Heart left ventricle (tissue), 16 donors: Measurements from ENCODE around the gene ZNF579. TPM values are rescaled to one million over a fixed set of nuclear protein-coding genes. Genes with fewer than 3 reads are reported as not detected.
"Not testable (repeated sequence)": the region's sequence is repeated elsewhere in the genome, so short reads cannot be mapped to it uniquely, and the experiment has no call there.

Source experiments
- ATAC-seq, 4 donors: fragments of 200-7000 bp; cut with Tn5 transposase; one replicate each; pipeline ENCODE4 v1.9.1; 2020 to 2022; ENCODE audit warnings: moderate library complexity in 4 of 4, mild to moderate bottlenecking in 3 of 4, moderate number of reproducible peaks in 1 of 4
- DNase-seq, 5 donors: peaks; one replicate each; pipeline ENCODE4 v3.0.0-alpha.2; 2020
- H3K27ac ChIP-seq, 12 donors: fragments of 200-600 bp; sonication (generic) in 4 of 12; one replicate each; pipeline versions ENCODE4 v1.5.0 to v1.8.0; 2016 to 2022; ENCODE audit warnings: mild to moderate bottlenecking in 2 of 12
- H3K27me3 ChIP-seq, 9 donors: fragments of 200-600 bp; sonication (generic) in 2 of 9; one replicate each; pipeline versions ENCODE4 v1.5.1 to v1.8.0; 2016 to 2022; ENCODE audit warnings: mild to moderate bottlenecking in 3 of 9
- H3K36me3 ChIP-seq, 9 donors: fragments of 200-600 bp; sonication (generic) in 2 of 9; one replicate each; pipeline versions ENCODE4 v1.5.0 to v1.8.0; 2018 to 2022; ENCODE audit warnings: mild to moderate bottlenecking in 2 of 9
- H3K4me1 ChIP-seq, 12 donors: fragments of 200-600 bp; sonication (generic) in 4 of 12; one replicate each; pipeline versions ENCODE4 v1.5.0 to v1.8.0; 2016 to 2022; ENCODE audit warnings: mild to moderate bottlenecking in 3 of 12
- H3K4me3 ChIP-seq, 12 donors: fragments of 200-600 bp; sonication (generic) in 4 of 12; one replicate each; pipeline versions ENCODE4 v1.5.0 to v1.8.0; 2017 to 2022; ENCODE audit warnings: mild to moderate bottlenecking in 9 of 12, moderate library complexity in 4 of 12
- H3K9me3 ChIP-seq, 12 donors: fragments of 200-600 bp; sonication (generic) in 4 of 12; one replicate each; pipeline versions ENCODE4 v1.5.0 to v1.8.0; 2016 to 2022; ENCODE audit warnings: mild to moderate bottlenecking in 1 of 12
- CTCF ChIP-seq, 12 donors: fragments of 200-600 bp; sonication (generic) in 4 of 12; IDR thresholded peaks; one replicate each; pipeline versions ENCODE4 v1.5.0 to v1.8.0; 2018 to 2022; ENCODE audit warnings: antibody characterized with exemption in 12 of 12, mild to moderate bottlenecking in 5 of 12
- POLR2A ChIP-seq, 2 donors: fragments of 450-650 bp; IDR thresholded peaks; one replicate each; pipeline ENCODE4 v1.6.1; 2017; ENCODE audit warnings: antibody characterized with exemption in 2 of 2, mild to moderate bottlenecking in 2 of 2, moderate library complexity in 2 of 2
- WGBS, 4 donors: extraction: QIAGEN DNeasy Blood & Tissue Kit in 2 of 4; methylation state at CpG; one replicate each; pipeline versions ENCODE4 v1.1.5 to v1.1.7; 2013 to 2018; 5-methylcytosine and 5-hydroxymethylcytosine counted together
- intact Hi-C, 10 donors: fragments of 100-400 bp; cut with DNase I; formaldehyde crosslinking; loops; one replicate each; pipeline versions ENCODE4 v1.11.1 to v1.14.2; 2022
- polyA plus RNA-seq, 2 donors: library from polyadenylated mRNA; stranded (reverse); fragments of 200-250 nt; gene quantifications; one replicate each; pipeline ENCODE4 v1.2.3, GENCODE V29; 2013
- total RNA-seq, 9 donors: library from RNA; depleted of rRNA in 2 of 9; stranded (reverse); fragments of >200 nt in 2 of 9; fragmentation: NEBNext Ultra II Directional in 3 of 9; extraction: Animal tissue kit (Norgen Biotek cat#: 25700) in 3 of 9; gene quantifications; one replicate each; pipeline versions ENCODE4 v1.1.0 to v1.2.4, GENCODE V29; 2016 to 2023
- donor health status: ischemic (EF 13 %, LVEDD 7.1; RV severe dilation, severe dysfunction).
- donor health status: healthy with polysubstance abuse.
- donor health status: DM: no; HTN: yes; CAD: no.
- donor health status: DM: no; HTN: no; CAD: no.
- donor health status: ischemic (EF 25% LVEDD 6.9; RV normal size, moderate dysfunction).
- donor health status: ischemic (EF 25% LVEDD 5.7; RV mildly dilated, moderate dysfunction).
- donor health status: healthy.
- donor health status: DM: yes; HTN: yes; CAD: no.
- donor health status: ischemic (EF 35%, LVEDD 5.7; RV mildly dilated, moderate dysfunction).
- donor health status: nonischemic (EF 11% LVEDD 7.7; RV severe dilation, severe dysfunction).
- donor health status: DM: yes; HTN: yes; CAD: no.
- donor health status: PGD.
- donor health status: ischemic (EF 29% LVEDD 5.4; RV normal size, mild dysfunction).
- donor health status: nonischemic (EF 23%, LVEDD 6.1; RV moderate dilation, normal function).

Gene ZNF579
- total and polyA plus RNA-seq, 11 donors, result 5.4 to 13.9 (median 9.8) TPM

GRCh38 chr19:55586976-55587668, 6.5 kb upstream of the ZNF579 start:
- Histone ChIP-seq H3K27me3 (peaks cover 0 to 10% (median 0%) of the 10 kb centered on the region in 9 donors), H3K36me3 (peaks cover 0 to 9% (median under 1%) of the 10 kb centered on the region in 9 donors), H3K9me3 (no peaks in the 10 kb centered on the region), H3K4me1 (peaks cover 0 to 27% (median 19%) of the 10 kb centered on the region in 12 donors), H3K4me3 (peak overlapping the region in 10 of 12 donors; percentile 20 to 49 (median 42)), H3K27ac (peak overlapping the region in 6 of 12 donors; percentile 9 to 82 (median 24))
- DNase-seq, result peak; percentile 94 to 97 (median 95)
- TF ChIP-seq POLR2A (IDR thresholded peaks at IDR 0.05), result no peak
- TF ChIP-seq CTCF (IDR thresholded peaks at IDR 0.05), result no peak
- intact Hi-C loops, result loop anchor here in 4 of 10 donors (5.0 kb wide), 4 partner anchors 40 to 70 kb away; partner anchors contain the start of gene SBK3 (in 1 of the 4)
- ATAC-seq, result peak; percentile 83 to 94 (median 88)
- 1 to 3% (median 1%) methylated on average over 34 to 40 of the region's 40 CpGs for WGBS, 4 donors

- ATAC-seq, result peak; percentile 78 to 89 (median 84)
- peak; percentile 88 to 91 (median 91) for DNase-seq
- no peak for TF ChIP-seq POLR2A (IDR thresholded peaks at IDR 0.05)
- TF ChIP-seq CTCF (IDR thresholded peaks at IDR 0.05), result no peak
- peaks cover 0 to 10% (median 0%) of the 10 kb centered on the region in 9 donors for H3K27me3 ChIP-seq
- no peaks in the 10 kb centered on the region for H3K9me3 ChIP-seq
- H3K4me3 ChIP-seq, result peak overlapping the region in 11 of 12 donors; percentile 15 to 51 (median 44)
- intact Hi-C loops, result loop anchor here in 4 of 10 donors (5.0 kb wide), 4 partner anchors 38 to 68 kb away; partner anchors contain the start of gene SBK3 (in 1 of the 4)
- peak overlapping the region; percentile 32 to 82 (median 62) for H3K27ac ChIP-seq
- 1 to 3% (median 2%) methylated on average over 29 to 36 of the region's 36 CpGs for WGBS, 4 donors
- peaks cover 0 to 39% (median 25%) of the 10 kb centered on the region in 12 donors for H3K4me1 ChIP-seq
- no peaks in the 10 kb centered on the region for H3K36me3 ChIP-seq
Measured at GRCh38 chr19:55585658-55586339, 5.2 kb upstream of the ZNF579 start.

GRCh38 chr19:55584871-55585270, 4.2 kb upstream of the ZNF579 start:
- no peak overlapping the region for H3K4me3 ChIP-seq
- H3K27ac ChIP-seq, result peak overlapping the region in 3 of 12 donors; percentile 48 to 82 (median 62)
- ATAC-seq (no peak), DNase-seq (no peak)
- intact Hi-C loops, result loop anchor here in 5 of 10 donors (5.0 kb wide), 4 partner anchors 38 to 68 kb away; partner anchors contain the start of gene SBK3 (in 2 of the 5)
- WGBS, 4 donors, result 89 to 94% (median 93%) methylated on average over 11 of the region's 11 CpGs
- no peak for TF ChIP-seq POLR2A (IDR thresholded peaks at IDR 0.05)
- no peak for TF ChIP-seq CTCF (IDR thresholded peaks at IDR 0.05)
- H3K27me3 ChIP-seq, result peaks cover 0 to 10% (median 0%) of the 10 kb centered on the region in 9 donors
- no peaks in the 10 kb centered on the region for H3K36me3 ChIP-seq
- no peaks in the 10 kb centered on the region for H3K9me3 ChIP-seq
- peaks cover 0 to 42% (median 25%) of the 10 kb centered on the region in 12 donors for H3K4me1 ChIP-seq

GRCh38 chr19:55583897-55584296, 3.2 kb upstream of the ZNF579 start:
- not testable (repeated sequence) for H3K4me3 ChIP-seq, ATAC-seq, DNase-seq, H3K27ac ChIP-seq, H3K36me3 ChIP-seq, H3K9me3 ChIP-seq
- peaks cover 0 to 10% (median 0%) of the 10 kb centered on the region in 9 donors for H3K27me3 ChIP-seq
- H3K4me1 ChIP-seq, result peaks cover 0 to 47% (median 26%) of the 10 kb centered on the region in 12 donors
- WGBS, 4 donors, result 80 to 87% (median 82%) methylated on average over 8 of the region's 8 CpGs
- intact Hi-C loops, result loop anchor here in 2 of 10 donors (5.0 kb wide), 2 partner anchors 37 to 67 kb away; partner anchors contain the start of gene SBK3 (in 1 of the 2)

GRCh38 chr19:55582284-55582683, 1.6 kb upstream of the ZNF579 start:
- DNase-seq, H3K9me3 ChIP-seq, H3K4me3 ChIP-seq, ATAC-seq: not testable (repeated sequence)
- Histone ChIP-seq H3K4me1 (peaks cover 0 to 41% (median 24%) of the 10 kb centered on the region in 12 donors), H3K36me3 (peaks cover 0 to 21% (median 10%) of the 10 kb centered on the region in 9 donors), H3K27me3 (peaks cover 0 to 10% (median 0%) of the 10 kb centered on the region in 9 donors), H3K27ac (peak overlapping the region in 1 of 12 donors; percentile 13)
- intact Hi-C loops, result loop anchor here in 2 of 10 donors (5.0 kb wide), 2 partner anchors 35 to 65 kb away; partner anchors contain the start of gene SBK3 (in 1 of the 2)
- 68 to 74% (median 69%) methylated on average over 4 of the region's 4 CpGs for WGBS, 4 donors
